WTC11 (cell line): ENCODE measurements around the gene FGD5.

ENCODE experiments used
- NR1H2 ChIP-seq: sonication (generic); formaldehyde crosslinking; IDR thresholded peaks from 2 replicates; pipeline ENCODE4 v1.9.0; 2021; ENCODE audit warnings: mild to moderate bottlenecking, moderate library complexity, missing genetic modification reagents
- NR2C2 ChIP-seq: sonication (generic); formaldehyde crosslinking; IDR thresholded peaks from 2 replicates; pipeline ENCODE4 v1.8.0; 2022; ENCODE audit warnings: mild to moderate bottlenecking, missing genetic modification reagents
- TCF7 ChIP-seq: sonication (generic); formaldehyde crosslinking; IDR thresholded peaks from 2 replicates; pipeline ENCODE4 v1.8.0; 2022; ENCODE audit warnings: mild to moderate bottlenecking, low read depth, missing genetic modification reagents, moderate library complexity
- TF ChIP-seq, protein P1 (sequence below): fragments of 200-600 bp; IDR thresholded peaks from 2 replicates; pipeline ENCODE4 v1.8.0; 2022; ENCODE audit warnings: antibody characterized with exemption
- TF ChIP-seq, protein P2 (sequence below): sonication (generic); formaldehyde crosslinking; conservative IDR thresholded peaks from 2 replicates; pipeline ENCODE4 v1.8.1; 2022; ENCODE audit warnings: mild to moderate bottlenecking, missing genetic modification reagents

DNA sequence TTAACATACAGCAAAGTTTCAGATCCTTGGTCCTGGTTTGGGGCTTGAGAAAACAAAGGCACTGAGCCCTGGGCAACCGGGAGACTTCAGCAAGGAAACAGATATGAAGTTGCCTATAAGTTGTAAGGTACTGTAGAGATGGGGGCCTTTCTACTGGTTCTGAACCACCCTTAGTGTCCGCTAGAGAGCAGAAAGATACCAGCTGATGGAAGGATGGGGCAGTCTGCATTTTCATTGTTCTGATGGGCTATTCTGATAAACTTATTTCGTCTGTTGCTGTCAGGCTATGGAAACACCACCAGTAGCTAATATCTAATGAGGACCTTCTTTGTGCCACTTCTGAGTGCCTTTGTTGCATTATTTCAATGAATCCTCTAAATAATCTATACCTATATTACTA lies 38.7 kb downstream of the FGD5 start:
- TF ChIP-seq, protein P1, sequence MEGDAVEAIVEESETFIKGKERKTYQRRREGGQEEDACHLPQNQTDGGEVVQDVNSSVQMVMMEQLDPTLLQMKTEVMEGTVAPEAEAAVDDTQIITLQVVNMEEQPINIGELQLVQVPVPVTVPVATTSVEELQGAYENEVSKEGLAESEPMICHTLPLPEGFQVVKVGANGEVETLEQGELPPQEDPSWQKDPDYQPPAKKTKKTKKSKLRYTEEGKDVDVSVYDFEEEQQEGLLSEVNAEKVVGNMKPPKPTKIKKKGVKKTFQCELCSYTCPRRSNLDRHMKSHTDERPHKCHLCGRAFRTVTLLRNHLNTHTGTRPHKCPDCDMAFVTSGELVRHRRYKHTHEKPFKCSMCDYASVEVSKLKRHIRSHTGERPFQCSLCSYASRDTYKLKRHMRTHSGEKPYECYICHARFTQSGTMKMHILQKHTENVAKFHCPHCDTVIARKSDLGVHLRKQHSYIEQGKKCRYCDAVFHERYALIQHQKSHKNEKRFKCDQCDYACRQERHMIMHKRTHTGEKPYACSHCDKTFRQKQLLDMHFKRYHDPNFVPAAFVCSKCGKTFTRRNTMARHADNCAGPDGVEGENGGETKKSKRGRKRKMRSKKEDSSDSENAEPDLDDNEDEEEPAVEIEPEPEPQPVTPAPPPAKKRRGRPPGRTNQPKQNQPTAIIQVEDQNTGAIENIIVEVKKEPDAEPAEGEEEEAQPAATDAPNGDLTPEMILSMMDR, result no peak
- no peak for TF ChIP-seq NR1H2 (CRISPR knock-in tag)
- TF ChIP-seq TCF7 (CRISPR knock-in tag), result no peak
- TF ChIP-seq NR2C2, result no peak
- TF ChIP-seq, protein P2, sequence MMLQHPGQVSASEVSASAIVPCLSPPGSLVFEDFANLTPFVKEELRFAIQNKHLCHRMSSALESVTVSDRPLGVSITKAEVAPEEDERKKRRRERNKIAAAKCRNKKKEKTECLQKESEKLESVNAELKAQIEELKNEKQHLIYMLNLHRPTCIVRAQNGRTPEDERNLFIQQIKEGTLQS (CRISPR knock-in tag), result no peak
